GM18517 (cell line): ENCODE measurements around the gene STT3B.

Source experiments
- ATAC-seq: cut with Tn5 transposase; IDR thresholded peaks from one replicate; pipeline ENCODE4 v1.9.1; 2021; ENCODE audit warnings: mild to moderate bottlenecking, moderate library complexity; ENCODE audit not compliant: unreplicated experiment

Gene STT3B

DNA sequence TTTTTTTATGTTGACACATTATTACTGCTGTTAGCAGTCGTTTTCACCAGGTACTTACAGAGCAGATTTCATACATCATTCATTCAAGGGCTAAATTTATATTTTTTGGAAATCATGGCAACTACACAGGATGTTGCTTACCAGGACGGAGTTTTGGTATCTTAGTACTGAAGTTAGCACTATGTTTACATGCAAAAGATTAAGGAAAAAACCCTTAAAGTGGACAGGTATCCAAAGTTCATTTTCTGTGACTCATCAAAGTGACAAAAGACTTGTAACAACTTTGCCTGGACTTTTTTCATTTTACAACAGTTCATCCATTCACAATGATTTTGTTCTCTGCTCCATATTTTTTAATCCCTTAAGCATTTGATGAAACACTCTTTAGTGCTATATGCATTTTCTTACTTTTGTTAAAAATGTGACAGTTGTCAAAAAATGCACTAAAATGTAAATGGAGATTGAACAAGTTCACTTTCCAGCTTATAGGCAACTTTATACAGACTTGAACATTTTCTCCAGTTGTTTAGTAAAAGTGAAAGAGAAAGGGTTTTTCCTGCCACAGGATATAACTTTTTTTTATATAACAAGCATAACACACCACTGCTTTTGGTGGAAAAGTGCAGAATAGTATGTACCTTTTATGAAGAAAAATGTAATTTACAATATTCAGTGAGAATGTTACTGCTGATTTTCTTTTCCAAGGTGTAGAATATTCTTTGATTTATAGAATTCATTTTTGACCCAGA, 104.1 kb downstream of the STT3B start:
- ATAC-seq, result no peak

GRCh38 chr3:31639828-31640227, 107.1 kb downstream of the STT3B start:
- no peak for ATAC-seq

GRCh38 chr3:31645256-31645655, 112.5 kb downstream of the STT3B start:
- ATAC-seq, result no peak

DNA sequence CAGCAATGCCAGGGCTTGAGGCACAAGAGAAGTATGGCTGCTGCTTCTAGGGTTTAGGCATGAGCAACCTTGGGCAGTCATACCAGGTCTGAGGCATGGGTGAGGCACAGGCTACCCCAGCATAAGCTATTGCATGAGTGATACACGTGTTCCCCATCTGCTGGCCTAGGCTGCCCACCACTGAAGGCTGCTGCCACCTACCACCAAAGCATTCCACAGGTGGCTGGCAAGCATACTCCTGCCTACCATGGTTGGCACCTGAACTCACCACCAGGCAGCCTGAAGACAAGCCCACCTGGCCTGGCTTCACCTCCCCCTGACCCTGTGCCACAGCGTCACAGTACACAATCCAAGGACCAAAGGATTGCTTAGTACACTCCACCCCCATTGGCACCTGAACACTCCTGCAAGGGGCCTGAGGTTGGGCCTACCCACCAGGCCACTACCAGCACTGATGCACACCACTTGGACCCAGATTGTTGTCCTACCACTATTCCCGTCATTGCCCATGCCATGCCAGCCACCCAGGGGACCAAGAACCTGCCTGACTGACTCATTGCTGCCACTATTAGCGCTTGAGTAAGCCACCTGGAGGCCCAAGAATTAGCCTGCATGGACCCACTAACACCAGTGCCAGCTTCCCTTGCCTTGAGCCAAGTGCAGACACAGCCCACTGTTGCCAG, 115.7 kb downstream of the STT3B start:
- ATAC-seq, result no peak

DNA sequence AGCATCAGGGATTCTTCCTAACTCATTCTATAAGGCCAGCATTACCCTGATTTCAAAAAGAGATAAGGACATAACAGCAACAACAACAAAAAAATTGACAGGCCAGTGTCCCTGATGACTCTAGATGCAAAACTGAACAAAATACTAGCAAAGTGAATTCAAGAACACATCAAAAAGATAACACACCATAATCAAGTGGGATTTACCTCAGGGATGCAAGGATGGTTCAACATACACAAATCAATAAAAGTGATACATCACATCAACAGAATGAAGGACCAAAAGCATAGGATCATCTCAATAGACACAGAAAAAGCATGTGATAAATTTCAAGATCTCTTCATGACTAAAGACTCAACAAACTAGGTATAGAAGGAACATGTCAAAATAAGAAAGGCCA, 119.6 kb downstream of the STT3B start:
- ATAC-seq, result no peak

DNA sequence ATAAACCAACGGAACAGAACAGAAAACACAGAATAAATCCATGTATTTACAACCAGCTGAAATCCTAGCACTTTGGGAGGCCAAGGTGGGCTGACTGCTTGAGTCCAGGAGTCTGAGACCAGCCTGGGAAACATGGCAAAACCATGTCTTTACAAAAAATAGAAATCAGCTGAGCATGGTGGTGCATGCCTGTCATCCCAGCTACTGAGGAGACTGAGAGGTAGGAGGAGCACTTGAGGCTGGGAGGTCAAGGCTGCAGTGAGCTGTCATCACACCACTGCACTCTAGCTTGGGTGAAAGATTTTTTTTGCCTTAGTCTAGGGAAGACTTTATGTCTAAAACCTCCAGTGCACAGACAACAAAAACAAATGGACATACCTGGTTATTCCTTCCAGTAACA, 120.7 kb downstream of the STT3B start:
- ATAC-seq, result no peak

- ATAC-seq, result no peak
Observed at GRCh38 chr3:31654998-31655397, 122.3 kb downstream of the STT3B start.

DNA sequence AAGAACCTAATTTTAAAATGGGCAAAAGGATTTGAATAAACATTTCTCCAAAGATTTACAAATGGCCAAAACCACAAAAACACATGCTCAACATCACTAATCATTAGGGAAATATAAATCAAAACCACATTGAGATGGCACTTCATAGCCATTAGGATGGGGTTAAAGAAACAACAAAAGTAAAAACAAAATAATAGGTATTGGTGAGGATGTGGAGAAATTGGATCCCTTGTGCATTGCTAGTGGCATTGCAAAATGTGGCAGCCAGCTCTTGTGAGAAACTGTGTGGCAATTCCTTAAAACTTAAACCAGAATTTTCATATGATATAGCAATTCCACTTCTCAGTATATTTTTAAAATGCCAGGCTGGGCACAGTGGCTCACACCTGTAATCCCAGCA, 126.5 kb downstream of the STT3B start:
- ATAC-seq, result no peak

DNA sequence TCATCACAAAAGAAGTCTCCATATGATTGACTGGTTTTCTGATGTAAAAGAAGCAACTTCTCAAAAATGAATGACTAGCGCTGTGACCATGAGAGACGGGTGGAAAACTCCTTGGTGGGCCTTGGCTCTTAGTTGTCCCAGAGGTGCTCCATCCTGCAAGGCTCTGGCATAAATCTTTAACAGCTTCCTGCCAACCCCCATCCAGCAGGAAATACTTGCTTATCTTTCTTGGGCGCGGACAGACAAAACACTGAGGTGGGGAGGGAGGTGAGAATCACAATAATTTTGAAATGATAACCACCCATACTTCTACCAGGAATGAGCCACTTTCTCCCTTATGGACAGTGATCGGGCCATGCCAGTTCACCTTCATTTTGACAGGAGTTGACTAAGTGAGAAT, 128.6 kb downstream of the STT3B start:
- ATAC-seq, result no peak

- ATAC-seq, result no peak
Observed at GRCh38 chr3:31661993-31662670, 129.4 kb downstream of the STT3B start.

- no peak for ATAC-seq
Observed at GRCh38 chr3:31664031-31664430, 131.3 kb downstream of the STT3B start.

- no peak for ATAC-seq
Observed at GRCh38 chr3:31667582-31667981, 134.9 kb downstream of the STT3B start.

- no peak for ATAC-seq
Observed at GRCh38 chr3:31668242-31668641, 135.5 kb downstream of the STT3B start.

- ATAC-seq, result no peak
Observed at GRCh38 chr3:31670136-31670535, 137.4 kb downstream of the STT3B start.

DNA sequence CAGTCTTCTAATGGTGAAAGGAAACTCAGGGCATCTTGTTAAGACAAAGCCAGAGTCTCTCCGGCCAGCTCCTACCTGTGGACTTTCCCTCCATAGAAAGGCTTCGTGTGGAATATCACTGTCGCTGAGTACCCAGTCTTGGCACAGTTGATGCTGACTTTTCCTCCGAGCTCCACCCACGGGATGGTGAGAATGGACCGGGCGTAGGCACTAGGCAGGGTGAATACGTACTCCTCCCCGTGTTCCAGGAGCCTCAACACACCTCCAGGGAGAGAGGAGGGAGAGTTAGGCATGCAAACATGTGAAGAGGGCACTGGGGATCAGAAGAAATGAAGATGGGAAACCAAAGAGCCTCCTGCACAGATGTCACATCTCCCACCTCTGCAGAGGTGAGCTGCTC, 138.0 kb downstream of the STT3B start:
- ATAC-seq, result no peak

GRCh38 chr3:31671451-31671850, 138.7 kb downstream of the STT3B start:
- no peak for ATAC-seq

- no peak for ATAC-seq
Observed at GRCh38 chr3:31671976-31672375, 139.3 kb downstream of the STT3B start.

DNA sequence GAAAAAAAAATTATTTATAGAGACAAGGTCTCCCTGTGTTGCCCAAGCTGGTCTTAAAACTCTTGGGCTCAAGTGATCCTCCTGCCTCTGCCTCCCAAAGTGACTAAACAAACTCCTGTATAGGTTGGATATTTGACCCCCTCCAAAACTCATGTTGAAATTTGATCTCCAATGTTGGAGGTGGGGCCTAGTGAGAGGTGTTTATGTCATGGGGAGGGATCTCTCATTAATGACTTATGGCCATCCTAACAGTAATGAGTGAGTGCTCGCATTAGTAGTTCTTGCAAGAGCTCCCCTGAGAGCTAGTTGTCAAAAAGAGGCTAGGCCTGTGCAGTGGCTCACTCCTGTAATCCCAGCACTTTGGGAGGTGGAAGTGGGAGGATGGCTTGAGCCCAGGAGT, 141.2 kb downstream of the STT3B start:
- ATAC-seq, result no peak

DNA sequence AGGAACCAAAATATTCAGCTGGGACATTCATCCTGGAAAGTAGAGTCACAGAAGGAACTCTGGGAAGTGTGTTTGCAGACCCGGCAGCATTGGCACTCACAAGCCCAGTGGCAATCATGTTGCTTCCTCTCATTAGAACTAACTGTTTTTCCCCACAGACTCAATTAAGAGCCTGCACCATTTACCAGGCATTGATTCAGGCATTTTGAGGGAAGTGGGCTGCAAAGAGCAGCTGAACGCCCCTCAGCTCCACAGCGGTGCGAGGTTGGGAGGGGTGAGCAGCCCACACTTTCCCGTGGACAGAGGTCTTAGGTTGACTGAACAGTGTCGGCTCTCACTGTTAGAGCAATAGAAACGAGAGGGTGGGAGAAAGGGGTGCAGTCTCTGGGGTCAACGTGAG, 143.8 kb downstream of the STT3B start:
- ATAC-seq, result no peak

- no peak for ATAC-seq
Observed at GRCh38 chr3:31680072-31680870, 147.5 kb downstream of the STT3B start.
